Spleen (tissue), 3 donors: ENCODE results near the gene CXCR6.

Source experiments
- POLR2A ChIP-seq, 3 donors: fragments of 450-650 bp; IDR thresholded peaks; one replicate each; pipeline ENCODE4 v1.5.1; 2017; ENCODE audit warnings: antibody characterized with exemption in 3 of 3, mild to moderate bottlenecking in 1 of 3
- POLR2AphosphoS5 ChIP-seq, 3 donors: sonication (generic); formaldehyde crosslinking; IDR thresholded peaks; one replicate each; pipeline ENCODE4 v1.5.1; 2017; ENCODE audit warnings: antibody characterized with exemption in 3 of 3

- TF ChIP-seq POLR2AphosphoS5 (IDR thresholded peaks at IDR 0.05) (no peak), POLR2A (IDR thresholded peaks at IDR 0.05) (no peak)
These were observed 11.0 kb downstream of the CXCR6 start for GRCh38 chr3:45954306-45954705.
